ENCODE results near the gene DZIP1.
A peak's percentile ranks its signal among the peaks of the same experiment; 100 is the strongest.

The DZIP1 gene

GRCh38 chr13:95660981-95661581 lies 16.6 kb upstream of the DZIP1 start:
- Mint-ChIP-seq H3K27me3 (peaks cover 32 to 39% of the 10 kb centered on the region in 2 donors), H3K4me1 (no peaks in the 10 kb centered on the region), H3K27ac (no peak overlapping the region), H3K9me3 (peaks cover 8 to 10% of the 10 kb centered on the region in 2 donors), H3K36me3 (no peaks in the 10 kb centered on the region), H3K4me3 (no peak overlapping the region)
- DNase-seq (no peak), ATAC-seq (replicated peaks) (no peak)

GRCh38 chr13:95659500-95659899 lies 15.0 kb upstream of the DZIP1 start:
- no peaks in the 10 kb centered on the region for H3K4me1 Mint-ChIP-seq
- DNase-seq: no peak
- no peak for ATAC-seq (replicated peaks)
- peaks cover 25 to 30% of the 10 kb centered on the region in 2 donors for H3K27me3 Mint-ChIP-seq
- peaks cover 0 to 5% of the 10 kb centered on the region in 2 donors for H3K9me3 Mint-ChIP-seq
- no peak overlapping the region for H3K27ac Mint-ChIP-seq
- H3K36me3 Mint-ChIP-seq: no peaks in the 10 kb centered on the region
- no peak overlapping the region for H3K4me3 Mint-ChIP-seq

GRCh38 chr13:95656386-95657015 lies 12.0 kb upstream of the DZIP1 start:
- peaks cover 0 to 2% of the 10 kb centered on the region in 2 donors for H3K9me3 Mint-ChIP-seq
- DNase-seq (no peak), ATAC-seq (replicated peaks) (no peak)
- no peak overlapping the region for H3K27ac Mint-ChIP-seq
- no peaks in the 10 kb centered on the region for H3K4me1 Mint-ChIP-seq
- no peaks in the 10 kb centered on the region for H3K36me3 Mint-ChIP-seq
- H3K4me3 Mint-ChIP-seq: no peak overlapping the region
- H3K27me3 Mint-ChIP-seq: peaks cover 10 to 16% of the 10 kb centered on the region in 2 donors

- DNase-seq (no peak), ATAC-seq (replicated peaks) (no peak)
- H3K4me1 Mint-ChIP-seq: no peaks in the 10 kb centered on the region
Measured at GRCh38 chr13:95652821-95653220, 8.3 kb upstream of the DZIP1 start.

GRCh38 chr13:95652244-95652764 lies 7.8 kb upstream of the DZIP1 start:
- Mint-ChIP-seq H3K27ac (no peak overlapping the region), H3K36me3 (no peaks in the 10 kb centered on the region), H3K27me3 (peaks cover 7 to 22% of the 10 kb centered on the region in 2 donors), H3K9me3 (no peaks in the 10 kb centered on the region), H3K4me1 (no peaks in the 10 kb centered on the region), H3K4me3 (no peak overlapping the region)
- ATAC-seq (replicated peaks) (no peak), DNase-seq (no peak)

More at GRCh38 chr13:95652821-95653220, 8.3 kb upstream of the DZIP1 start:
- Mint-ChIP-seq H3K36me3 (no peaks in the 10 kb centered on the region), H3K9me3 (no peaks in the 10 kb centered on the region), H3K4me3 (no peak overlapping the region), H3K27ac (no peak overlapping the region), H3K27me3 (peaks cover 6 to 16% of the 10 kb centered on the region in 2 donors)

GRCh38 chr13:95650696-95651095 lies 6.2 kb upstream of the DZIP1 start:
- H3K9me3 Mint-ChIP-seq: no peaks in the 10 kb centered on the region

GRCh38 chr13:95647321-95647720 lies 2.8 kb upstream of the DZIP1 start:
- H3K4me1 Mint-ChIP-seq: peaks cover 6 to 8% of the 10 kb centered on the region in 2 donors
- DNase-seq: no peak
- peaks cover 15 to 37% of the 10 kb centered on the region in 2 donors for H3K27me3 Mint-ChIP-seq
- no peak overlapping the region for H3K4me3 Mint-ChIP-seq
- ATAC-seq (replicated peaks): no peak
- no peaks in the 10 kb centered on the region for H3K9me3 Mint-ChIP-seq
- H3K27ac Mint-ChIP-seq: no peak overlapping the region
- no peaks in the 10 kb centered on the region for H3K36me3 Mint-ChIP-seq

More at GRCh38 chr13:95650696-95651095, 6.2 kb upstream of the DZIP1 start:
- no peak overlapping the region for H3K27ac Mint-ChIP-seq
- peaks cover 4 to 22% of the 10 kb centered on the region in 2 donors for H3K27me3 Mint-ChIP-seq
- H3K36me3 Mint-ChIP-seq: no peaks in the 10 kb centered on the region
- DNase-seq (no peak), ATAC-seq (replicated peaks) (no peak)
- no peak overlapping the region for H3K4me3 Mint-ChIP-seq
- H3K4me1 Mint-ChIP-seq: no peaks in the 10 kb centered on the region

- peak; percentile 60 for ATAC-seq (replicated peaks)
- peaks cover 33 to 51% of the 10 kb centered on the region in 2 donors for H3K27me3 Mint-ChIP-seq
- H3K4me3 Mint-ChIP-seq: peak overlapping the region; percentile 5 to 65
- H3K9me3 Mint-ChIP-seq: no peaks in the 10 kb centered on the region
- no peaks in the 10 kb centered on the region for H3K36me3 Mint-ChIP-seq
- peak; percentile 8 for DNase-seq
- peaks cover 7 to 8% of the 10 kb centered on the region in 2 donors for H3K4me1 Mint-ChIP-seq
- no peak overlapping the region for H3K27ac Mint-ChIP-seq
Measured at GRCh38 chr13:95643936-95644598, 439 bp downstream of the DZIP1 start.

GRCh38 chr13:95643571-95643935 lies 953 bp downstream of the DZIP1 start:
- Mint-ChIP-seq H3K36me3 (no peaks in the 10 kb centered on the region), H3K27me3 (peaks cover 38 to 56% of the 10 kb centered on the region in 2 donors), H3K9me3 (no peaks in the 10 kb centered on the region), H3K4me3 (peak overlapping the region; percentile 5 to 65), H3K27ac (no peak overlapping the region), H3K4me1 (peaks cover 7 to 8% of the 10 kb centered on the region in 2 donors)
- DNase-seq (no peak), ATAC-seq (replicated peaks) (no peak)

GRCh38 chr13:95642999-95643398 lies 1.5 kb downstream of the DZIP1 start:
- H3K27me3 Mint-ChIP-seq: peaks cover 40 to 59% of the 10 kb centered on the region in 2 donors
- H3K27ac Mint-ChIP-seq: no peak overlapping the region
- H3K4me1 Mint-ChIP-seq: peaks cover 7 to 8% of the 10 kb centered on the region in 2 donors
- H3K4me3 Mint-ChIP-seq: no peak overlapping the region
- no peak for DNase-seq
- no peak for ATAC-seq (replicated peaks)
- no peaks in the 10 kb centered on the region for H3K9me3 Mint-ChIP-seq
- no peaks in the 10 kb centered on the region for H3K36me3 Mint-ChIP-seq

GRCh38 chr13:95642028-95642621 lies 2.4 kb downstream of the DZIP1 start:
- H3K27ac Mint-ChIP-seq: no peak overlapping the region
- peaks cover 7 to 8% of the 10 kb centered on the region in 2 donors for H3K4me1 Mint-ChIP-seq
- peak overlapping the region in 1 of 2 donors; percentile 19 for H3K4me3 Mint-ChIP-seq
- DNase-seq: no peak
- H3K36me3 Mint-ChIP-seq: no peaks in the 10 kb centered on the region
- no peaks in the 10 kb centered on the region for H3K9me3 Mint-ChIP-seq
- peaks cover 37 to 50% of the 10 kb centered on the region in 2 donors for H3K27me3 Mint-ChIP-seq
- peak; percentile 31 to 34 for ATAC-seq (replicated peaks)

- H3K4me3 Mint-ChIP-seq: peak overlapping the region in 1 of 2 donors; percentile 19
- ATAC-seq (replicated peaks) (no peak), DNase-seq (no peak)
- H3K27me3 Mint-ChIP-seq: peaks cover 36 to 44% of the 10 kb centered on the region in 2 donors
- no peak overlapping the region for H3K27ac Mint-ChIP-seq
- H3K4me1 Mint-ChIP-seq: peaks cover 7 to 8% of the 10 kb centered on the region in 2 donors
- H3K36me3 Mint-ChIP-seq: no peaks in the 10 kb centered on the region
- no peaks in the 10 kb centered on the region for H3K9me3 Mint-ChIP-seq
Measured at GRCh38 chr13:95641291-95642027, 3.0 kb downstream of the DZIP1 start.

- Mint-ChIP-seq H3K36me3 (peaks cover 0 to 1% of the 10 kb centered on the region in 2 donors), H3K9me3 (no peaks in the 10 kb centered on the region), H3K27me3 (peaks cover 47 to 53% of the 10 kb centered on the region in 2 donors), H3K4me3 (no peak overlapping the region), H3K4me1 (peaks cover 0 to 1% of the 10 kb centered on the region in 2 donors), H3K27ac (no peak overlapping the region)
- ATAC-seq (replicated peaks): no peak
- DNase-seq: no peak
Measured at GRCh38 chr13:95636853-95637252, 7.7 kb downstream of the DZIP1 start.

- Mint-ChIP-seq H3K27ac (no peak overlapping the region), H3K9me3 (no peaks in the 10 kb centered on the region), H3K4me3 (no peak overlapping the region), H3K36me3 (peaks cover 0 to 1% of the 10 kb centered on the region in 2 donors), H3K27me3 (peaks cover 22 to 34% of the 10 kb centered on the region in 2 donors), H3K4me1 (no peaks in the 10 kb centered on the region)
- no peak for ATAC-seq (replicated peaks)
- no peak for DNase-seq
Measured at GRCh38 chr13:95630593-95630992, 13.9 kb downstream of the DZIP1 start.
